IMR-90 (cell line): ENCODE data around the gene KDM4B. TPM values are rescaled to one million over a fixed set of nuclear protein-coding genes. Genes with fewer than 3 reads are reported as not detected.

Experiments
- ATAC-seq: fragments of 200-7000 bp; cut with Tn5 transposase; 2 replicates; pipeline ENCODE4 v1.9.1; 2020; ENCODE audit warnings: low read depth, mild to moderate bottlenecking, moderate library complexity
- BruUV-seq: library from RNA; stranded (reverse); fragments of 400-500 nt; replicated peaks from 2 replicates; lab custom pipeline; 2021; lab: Mats Ljungman, UMichigan
- CTCF ChIA-PET: fragments of 300-600 bp; formaldehyde crosslinking; extraction: SDS; loops from one replicate; lab custom pipeline; 2021; ENCODE audit warnings: antibody characterized with exemption; lab: Yijun Ruan, JAX
- POLR2A ChIA-PET: fragments of 300-600 bp; sonication (Branson Sonifier 250); formaldehyde crosslinking; loops from one replicate; lab custom pipeline; 2022; ENCODE audit warnings: antibody characterized with exemption; ENCODE audit not compliant: unreplicated experiment; lab: Charles Lee
- DNase-seq: peaks from one replicate; pipeline ENCODE4 v3.0.0; 2013
- H2AFZ ChIP-seq: replicated peaks from 2 replicates; pipeline ENCODE3; 2013; ENCODE audit warnings: low read length, mild to moderate bottlenecking; ENCODE audit not compliant: poor library complexity
- H2AK5ac ChIP-seq: 2 replicates; pipeline ENCODE4 v1.6.1; 2013; ENCODE audit warnings: low read depth, low read length, inconsistent platforms
- H2AK9ac ChIP-seq: replicated peaks from 2 replicates; pipeline ENCODE3; 2013; ENCODE audit warnings: mild to moderate bottlenecking, low read depth, low read length, moderate library complexity; ENCODE audit not compliant: poor library complexity
- H2BK120ac ChIP-seq: 2 replicates; pipeline ENCODE4 v1.6.1; 2013; ENCODE audit warnings: low read depth, low read length, inconsistent platforms
- H2BK15ac ChIP-seq: 3 replicates; pipeline ENCODE4 v1.6.1; 2013; ENCODE audit warnings: low read depth, low read length, inconsistent platforms
- H2BK20ac ChIP-seq: 2 replicates; pipeline ENCODE4 v1.6.1; 2013; ENCODE audit warnings: low read depth, mild to moderate bottlenecking, inconsistent platforms, low read length, moderate library complexity
- H2BK5ac ChIP-seq: 2 replicates; pipeline ENCODE4 v1.6.1; 2013; ENCODE audit warnings: mild to moderate bottlenecking, low read depth, low read length, inconsistent platforms; ENCODE audit not compliant: poor library complexity, severe bottlenecking
- H3K14ac ChIP-seq: replicated peaks from 2 replicates; pipeline ENCODE4 v1.6.1; 2013; ENCODE audit warnings: low read depth, low read length, inconsistent platforms
- H3K18ac ChIP-seq: 2 replicates; pipeline ENCODE4 v1.6.1; 2013; ENCODE audit warnings: low read depth, low read length, control low read depth
- H3K23ac ChIP-seq: 2 replicates; pipeline ENCODE4 v1.6.1; 2013; ENCODE audit warnings: low read depth, low read length, inconsistent platforms
- H3K27ac ChIP-seq: 2 replicates; pipeline ENCODE4 v1.5.1; 2013; ENCODE audit warnings: mild to moderate bottlenecking, control low read depth, low read length; ENCODE audit not compliant: insufficient read depth
- H3K27me3 ChIP-seq: 2 replicates; pipeline ENCODE4 v1.6.1; 2013; ENCODE audit warnings: low read length; ENCODE audit not compliant: control insufficient read depth, insufficient read depth
- H3K36me3 ChIP-seq: 2 replicates; pipeline ENCODE4 v1.6.1; 2013; ENCODE audit warnings: low read length, mixed read lengths; ENCODE audit not compliant: control insufficient read depth, insufficient read depth
- H3K4ac ChIP-seq: 2 replicates; pipeline ENCODE4 v1.6.1; 2013; ENCODE audit warnings: low read depth, low read length, inconsistent platforms
- H3K4me1 ChIP-seq: 2 replicates; pipeline ENCODE4 v1.6.1; 2013; ENCODE audit warnings: low read length, mixed read lengths; ENCODE audit not compliant: control insufficient read depth, insufficient read depth
- H3K4me2 ChIP-seq: 2 replicates; pipeline ENCODE4 v1.6.1; 2013; ENCODE audit warnings: low read depth, mild to moderate bottlenecking, control low read depth, low read length, moderate library complexity
- H3K4me3 ChIP-seq: 2 replicates; pipeline ENCODE4 v1.5.1; 2013; ENCODE audit warnings: low read depth, mild to moderate bottlenecking, control low read depth, low read length, moderate library complexity; ENCODE audit not compliant: insufficient read depth
- H3K56ac ChIP-seq: 2 replicates; pipeline ENCODE4 v1.6.1; 2013; ENCODE audit warnings: low read length, inconsistent platforms; ENCODE audit not compliant: insufficient read depth; ENCODE audit errors: extremely low read depth
- H3K79me1 ChIP-seq, 2 experiments: 2 replicates each; pipeline ENCODE4 v1.6.1; 2013; ENCODE audit warnings: low read length in 2 of 2, inconsistent platforms in 1 of 2, low read depth in 1 of 2
- H3K9ac ChIP-seq: 2 replicates; pipeline ENCODE4 v1.6.1; 2013; ENCODE audit warnings: low read depth, low read length, control low read depth
- H3K9me1 ChIP-seq: 2 replicates; pipeline ENCODE4 v1.6.1; 2013; ENCODE audit warnings: low read length, inconsistent platforms; ENCODE audit not compliant: insufficient read depth
- H3K9me3 ChIP-seq: 2 replicates; pipeline ENCODE4 v1.6.1; 2013; ENCODE audit warnings: low read length; ENCODE audit not compliant: control insufficient read depth, insufficient read depth
- H4K20me1 ChIP-seq: 2 replicates; pipeline ENCODE4 v1.6.1; 2013; ENCODE audit warnings: low read length, inconsistent platforms; ENCODE audit not compliant: insufficient read depth
- H4K5ac ChIP-seq: 2 replicates; pipeline ENCODE4 v1.6.1; 2013; ENCODE audit warnings: mild to moderate bottlenecking, low read depth, low read length, control low read depth
- H4K8ac ChIP-seq, 2 experiments: 2 replicates each; pipeline ENCODE4 v1.6.1; 2013; ENCODE audit warnings: low read depth in 2 of 2, low read length in 2 of 2, control low read depth in 1 of 2, inconsistent platforms in 1 of 2
- H4K91ac ChIP-seq: 2 replicates; pipeline ENCODE4 v1.6.1; 2013; ENCODE audit warnings: low read depth, low read length, inconsistent platforms; ENCODE audit not compliant: insufficient read depth
- BHLHE40 ChIP-seq: fragments of 150-350 bp; IDR thresholded peaks from 2 replicates; pipeline ENCODE4 v1.6.1; 2016; ENCODE audit warnings: mild to moderate bottlenecking, low read depth, low read length
- CEBPB ChIP-seq: IDR thresholded peaks from 2 replicates; pipeline ENCODE4 v1.6.1; 2012; ENCODE audit warnings: low read depth, low read length, improper control_type of control experiment
- CHD1 ChIP-seq: IDR thresholded peaks from 2 replicates; pipeline ENCODE4 v1.6.1; 2012; ENCODE audit warnings: low read depth, low read length, improper control_type of control experiment
- ELK1 ChIP-seq: fragments of 150-350 bp; IDR thresholded peaks from 2 replicates; pipeline ENCODE4 v1.6.1; 2016; ENCODE audit warnings: low read depth, mild to moderate bottlenecking, low read length, moderate library complexity, borderline replicate concordance
- FOS ChIP-seq: fragments of 150-350 bp; IDR thresholded peaks from 2 replicates; pipeline ENCODE4 v1.6.1; 2016; ENCODE audit warnings: low read depth, low read length
- MAFK ChIP-seq: IDR thresholded peaks from 2 replicates; pipeline ENCODE4 v1.6.1; 2012; ENCODE audit warnings: low read depth, low read length, improper control_type of control experiment
- MAZ ChIP-seq: IDR thresholded peaks from 2 replicates; pipeline ENCODE4 v1.6.1; 2012; ENCODE audit warnings: low read depth, mild to moderate bottlenecking, low read length, improper control_type of control experiment, moderate library complexity, borderline replicate concordance
- MXI1 ChIP-seq: IDR thresholded peaks from 2 replicates; pipeline ENCODE4 v1.6.1; 2012; ENCODE audit warnings: low read depth, mild to moderate bottlenecking, low read length, moderate library complexity, borderline replicate concordance
- NFE2L2 ChIP-seq: fragments of 150-350 bp; IDR thresholded peaks from 2 replicates; pipeline ENCODE4 v1.6.1; 2016; ENCODE audit warnings: low read depth, mild to moderate bottlenecking, low read length
- POLR2A ChIP-seq: IDR thresholded peaks from 2 replicates; pipeline ENCODE4 v1.6.1; 2012; ENCODE audit warnings: mild to moderate bottlenecking, low read depth, low read length
- RAD21 ChIP-seq: IDR thresholded peaks from 2 replicates; pipeline ENCODE4 v1.6.1; 2012; ENCODE audit warnings: low read length, improper control_type of control experiment
- RCOR1 ChIP-seq: IDR thresholded peaks from 2 replicates; pipeline ENCODE4 v1.6.1; 2012; ENCODE audit warnings: mild to moderate bottlenecking, low read length, improper control_type of control experiment; ENCODE audit not compliant: insufficient replicate concordance
- RFX5 ChIP-seq: IDR thresholded peaks from 2 replicates; pipeline ENCODE4 v1.8.0; 2012; ENCODE audit warnings: low read depth, mild to moderate bottlenecking, low read length, moderate library complexity
- SMC3 ChIP-seq: fragments of 150-350 bp; IDR thresholded peaks from 2 replicates; pipeline ENCODE4 v1.6.1; 2016; ENCODE audit warnings: low read depth, mild to moderate bottlenecking, antibody characterized with exemption, low read length, moderate library complexity
- USF2 ChIP-seq: fragments of 150-350 bp; IDR thresholded peaks from 2 replicates; pipeline ENCODE4 v1.6.1; 2017; ENCODE audit warnings: mild to moderate bottlenecking, antibody characterized with exemption, low read length, low read depth
- WGBS, 2 experiments: methylation state at CpG; one replicate each; pipeline versions ENCODE4 v1.1.5 to v1.1.7; 2013; ENCODE audit warnings: missing lambda C conversion rate in 2 of 2; ENCODE audit not compliant: insufficient read length in 1 of 2; ENCODE audit errors: extremely low coverage in 2 of 2; 5-methylcytosine and 5-hydroxymethylcytosine counted together
- dilution Hi-C: fragments of 300-500 bp; cut with HindIII; formaldehyde crosslinking; loops from one replicate; pipeline ENCODE4 v1.14.3; 2018; ENCODE audit warnings: low sequenced_read_pairs; ENCODE audit not compliant: unreplicated experiment
- in situ Hi-C: fragments of 300-500 bp; cut with MboI; formaldehyde crosslinking; loops from 3 replicates; pipeline ENCODE4 v1.14.3; 2019; ENCODE audit warnings: low sequenced_read_pairs, inconsistent platforms, mixed read lengths
- intact Hi-C: fragments of 100-400 bp; cut with micrococcal nuclease; formaldehyde crosslinking; loops from 2 replicates; pipeline ENCODE4 v1.10.0; 2022
- polyA plus RNA-seq, 3 experiments: library from polyadenylated mRNA; depleted of rRNA; stranded (reverse); fragments of >200 nt; gene quantifications; 2 replicates each; pipeline ENCODE4 v1.2.3, GENCODE V29; 2012; ENCODE audit warnings: low replicate concordance in 1 of 3
- total RNA-seq: library from RNA; depleted of rRNA; stranded (reverse); fragments of >200 nt; gene quantifications from 2 replicates; pipeline ENCODE4 v1.2.3, GENCODE V29; 2012
- TF ChIP-seq, protein P1 (sequence below): conservative IDR thresholded peaks from 2 replicates; pipeline ENCODE4 v1.5.1; 2012; ENCODE audit warnings: mild to moderate bottlenecking, low read depth, low read length, improper control_type of control experiment

Gene KDM4B
- total and polyA plus RNA-seq, 2 of the 4 experiments (the other 2 are of a cell fraction) = 5.0 to 17.9 TPM

GRCh38 chr19:4983346-4984105, 14.6 kb downstream of the KDM4B start:
- no peaks in the 10 kb centered on the region for H3K27me3 ChIP-seq
- no peak overlapping the region for H2AFZ ChIP-seq
- H2BK20ac ChIP-seq = no peak overlapping the region
- ATAC-seq = no peak
- ChIA-PET POLR2A (no interaction called here), CTCF (no interaction called here)
- WGBS, 2 experiments = 81% methylated on average over 9 of the region's 23 CpGs; no CpG with 5 or more reads in 1 of the 2 experiments
- no peak overlapping the region for H3K4me2 ChIP-seq
- H3K9me3 ChIP-seq = no peaks in the 10 kb centered on the region
- no peak overlapping the region for H2BK120ac ChIP-seq
- TF ChIP-seq CHD1 (no peak), FOS (no peak), ELK1 (no peak), CEBPB (no peak), SMC3 (no peak), RAD21 (no peak), USF2 (no peak), MAFK (no peak), POLR2A (no peak), NFE2L2 (no peak), RCOR1 (no peak), BHLHE40 (no peak), RFX5 (no peak), MAZ (no peak), MXI1 (no peak)
- TF ChIP-seq, protein P1, sequence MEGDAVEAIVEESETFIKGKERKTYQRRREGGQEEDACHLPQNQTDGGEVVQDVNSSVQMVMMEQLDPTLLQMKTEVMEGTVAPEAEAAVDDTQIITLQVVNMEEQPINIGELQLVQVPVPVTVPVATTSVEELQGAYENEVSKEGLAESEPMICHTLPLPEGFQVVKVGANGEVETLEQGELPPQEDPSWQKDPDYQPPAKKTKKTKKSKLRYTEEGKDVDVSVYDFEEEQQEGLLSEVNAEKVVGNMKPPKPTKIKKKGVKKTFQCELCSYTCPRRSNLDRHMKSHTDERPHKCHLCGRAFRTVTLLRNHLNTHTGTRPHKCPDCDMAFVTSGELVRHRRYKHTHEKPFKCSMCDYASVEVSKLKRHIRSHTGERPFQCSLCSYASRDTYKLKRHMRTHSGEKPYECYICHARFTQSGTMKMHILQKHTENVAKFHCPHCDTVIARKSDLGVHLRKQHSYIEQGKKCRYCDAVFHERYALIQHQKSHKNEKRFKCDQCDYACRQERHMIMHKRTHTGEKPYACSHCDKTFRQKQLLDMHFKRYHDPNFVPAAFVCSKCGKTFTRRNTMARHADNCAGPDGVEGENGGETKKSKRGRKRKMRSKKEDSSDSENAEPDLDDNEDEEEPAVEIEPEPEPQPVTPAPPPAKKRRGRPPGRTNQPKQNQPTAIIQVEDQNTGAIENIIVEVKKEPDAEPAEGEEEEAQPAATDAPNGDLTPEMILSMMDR = no peak
- dilution Hi-C loops (no loop called here), in situ Hi-C loops (no loop called here), intact Hi-C loops (no loop called here)
- BruUV-seq = no TSS peak
- no peak for DNase-seq
- peaks cover 6% of the 10 kb centered on the region; the same call in 1 of the 2 replicates for H3K36me3 ChIP-seq
- no peak overlapping the region for H2AK9ac ChIP-seq
- peaks cover 26% of the 10 kb centered on the region for H3K4me1 ChIP-seq
- no peak overlapping the region for H2AK5ac ChIP-seq
- H4K5ac ChIP-seq = no peak overlapping the region
- no peak overlapping the region for H3K18ac ChIP-seq
- H3K4ac ChIP-seq = no peak overlapping the region
- no peak overlapping the region for H3K9ac ChIP-seq
- no peak overlapping the region for H4K8ac ChIP-seq
- no peak overlapping the region for H3K4me3 ChIP-seq
- H4K91ac ChIP-seq = no peak overlapping the region
- no peak overlapping the region for H3K56ac ChIP-seq
- no peak overlapping the region for H2BK15ac ChIP-seq
- no peak overlapping the region for H3K27ac ChIP-seq
- peaks cover 26% of the 10 kb centered on the region for H3K9me1 ChIP-seq
- H3K14ac ChIP-seq = no peak overlapping the region
- H3K23ac ChIP-seq = no peak overlapping the region
- H3K79me1 ChIP-seq = peaks cover 18 to 91% of the 10 kb centered on the region in 2 experiments
- no peak overlapping the region for H2BK5ac ChIP-seq
- H4K20me1 ChIP-seq = peaks cover 97% of the 10 kb centered on the region
